Neural cell (in vitro differentiated cells): Measurements from ENCODE around the gene PCGF1. TPM values are rescaled to one million over a fixed set of nuclear protein-coding genes. Genes with fewer than 3 reads are reported as not detected.
A peak's percentile ranks its signal among the peaks of the same experiment; 100 is the strongest.

ENCODE experiments used
- H2AFZ ChIP-seq: fragments of 200-600, 300-800 bp; sonication (generic), shearing (Covaris generic); 2 replicates; pipeline ENCODE4 v1.6.0; 2014; ENCODE audit warnings: low read depth, mild to moderate bottlenecking, antibody characterized with exemption, low read length, moderate library complexity
- H3F3A ChIP-seq: fragments of 200-600 bp; shearing (Covaris generic); 2 replicates; pipeline ENCODE4 v1.6.1; 2016; ENCODE audit warnings: mild to moderate bottlenecking, moderate library complexity, mixed read lengths, antibody characterized with exemption, low read length; ENCODE audit not compliant: insufficient read depth, poor library complexity, severe bottlenecking
- H3K27ac ChIP-seq: fragments of 200-600, 300-800 bp; sonication (generic), shearing (Covaris generic); 2 replicates; pipeline ENCODE4 v1.5.1; 2014; ENCODE audit warnings: mild to moderate bottlenecking, low read length, moderate library complexity
- H3K27me3 ChIP-seq: fragments of 300-800, 200-600 bp; sonication (generic), shearing (Covaris generic); 2 replicates; pipeline ENCODE4 v1.6.0; 2014; ENCODE audit warnings: mild to moderate bottlenecking, low read depth, low read length, moderate library complexity; ENCODE audit not compliant: insufficient read depth
- H3K36me3 ChIP-seq: fragments of 300-800, 200-600 bp; sonication (generic), shearing (Covaris generic); 2 replicates; pipeline ENCODE4 v1.5.1; 2014; ENCODE audit warnings: mild to moderate bottlenecking, antibody characterized with exemption, low read length, moderate library complexity; ENCODE audit not compliant: insufficient read depth
- H3K4me2 ChIP-seq: fragments of 300-800, 200-600 bp; sonication (generic), shearing (Covaris generic); 2 replicates; pipeline ENCODE4 v1.6.0; 2014; ENCODE audit warnings: mild to moderate bottlenecking, low read length
- H3K4me3 ChIP-seq: fragments of 300-800, 200-600 bp; sonication (generic), shearing (Covaris generic); 2 replicates; pipeline ENCODE4 v1.5.1; 2014; ENCODE audit warnings: mild to moderate bottlenecking, low read length, moderate library complexity
- H3K79me2 ChIP-seq: fragments of 200-600 bp; shearing (Covaris generic); replicated peaks from 2 replicates; pipeline ENCODE4 v1.6.0; 2014; ENCODE audit warnings: mild to moderate bottlenecking, low read length, moderate library complexity; ENCODE audit not compliant: insufficient read depth
- H3K9ac ChIP-seq: fragments of 300-800, 200-600 bp; sonication (generic), shearing (Covaris generic); 2 replicates; pipeline ENCODE4 v1.6.1; 2016; ENCODE audit warnings: mild to moderate bottlenecking, low read length, mixed read lengths
- H3K9me2 ChIP-seq: fragments of 200-600 bp; shearing (Covaris generic); 2 replicates; pipeline ENCODE4 v1.6.1; 2016; ENCODE audit warnings: mild to moderate bottlenecking, low read length, mixed read lengths; ENCODE audit not compliant: insufficient read depth
- H3K9me3 ChIP-seq: fragments of 200-600, 300-800 bp; sonication (generic), shearing (Covaris generic); 2 replicates; pipeline ENCODE4 v1.6.1; 2016; ENCODE audit warnings: mild to moderate bottlenecking, mixed run types, low read length, moderate library complexity, mixed read lengths
- H4K20me1 ChIP-seq: fragments of 200-600 bp; shearing (Covaris generic); 2 replicates; pipeline ENCODE4 v1.6.1; 2016; ENCODE audit warnings: mild to moderate bottlenecking, mixed run types; ENCODE audit not compliant: insufficient read depth
- CTCF ChIP-seq: fragments of 450-650 bp; IDR thresholded peaks from 2 replicates; pipeline ENCODE4 v1.5.1; 2014; ENCODE audit warnings: antibody characterized with exemption, mild to moderate bottlenecking, moderate library complexity; ENCODE audit not compliant: poor library complexity, severe bottlenecking
- EP300 ChIP-seq: fragments of 450-650 bp; conservative IDR thresholded peaks from 2 replicates; pipeline ENCODE4 v1.6.1; 2014; ENCODE audit warnings: antibody characterized with exemption, mild to moderate bottlenecking, moderate library complexity; ENCODE audit not compliant: poor library complexity, severe bottlenecking
- EZH2 ChIP-seq: fragments of 200-600, 300-800 bp; shearing (Covaris generic), sonication (generic); IDR thresholded peaks from 2 replicates; pipeline ENCODE4 v1.6.1; 2014; ENCODE audit warnings: antibody characterized with exemption, low read length, borderline replicate concordance, mild to moderate bottlenecking; ENCODE audit not compliant: insufficient read depth, poor library complexity, severe bottlenecking
- MXI1 ChIP-seq: fragments of 450-650 bp; conservative IDR thresholded peaks from 2 replicates; pipeline ENCODE4 v1.6.1; 2014; ENCODE audit warnings: antibody characterized with exemption, mild to moderate bottlenecking; ENCODE audit not compliant: poor library complexity, severe bottlenecking
- POLR2AphosphoS5 ChIP-seq: IDR thresholded peaks from 2 replicates; pipeline ENCODE4 v1.6.1; 2012
- RAD21 ChIP-seq: fragments of 450-650 bp; conservative IDR thresholded peaks from 2 replicates; pipeline ENCODE4 v1.6.1; 2014; ENCODE audit warnings: antibody characterized with exemption, mild to moderate bottlenecking, moderate library complexity
- REST ChIP-seq: IDR thresholded peaks from 2 replicates; pipeline ENCODE4 v1.6.1; 2012; ENCODE audit warnings: borderline replicate concordance
- SMC3 ChIP-seq: fragments of 450-650 bp; conservative IDR thresholded peaks from 2 replicates; pipeline ENCODE4 v1.6.1; 2014; ENCODE audit warnings: antibody characterized with exemption, mild to moderate bottlenecking, moderate library complexity; ENCODE audit not compliant: poor library complexity
- TAF1 ChIP-seq: IDR thresholded peaks from 2 replicates; pipeline ENCODE4 v1.6.1; 2012; ENCODE audit warnings: low read depth
- polyA plus RNA-seq: library from polyadenylated mRNA; depleted of rRNA; stranded (reverse); fragments of >200 nt; gene quantifications from 2 replicates; pipeline ENCODE4 v1.2.3, GENCODE V29; 2014

Gene PCGF1
- polyA plus RNA-seq, 1 donor from 2014 or later = 30.2 TPM

DNA sequence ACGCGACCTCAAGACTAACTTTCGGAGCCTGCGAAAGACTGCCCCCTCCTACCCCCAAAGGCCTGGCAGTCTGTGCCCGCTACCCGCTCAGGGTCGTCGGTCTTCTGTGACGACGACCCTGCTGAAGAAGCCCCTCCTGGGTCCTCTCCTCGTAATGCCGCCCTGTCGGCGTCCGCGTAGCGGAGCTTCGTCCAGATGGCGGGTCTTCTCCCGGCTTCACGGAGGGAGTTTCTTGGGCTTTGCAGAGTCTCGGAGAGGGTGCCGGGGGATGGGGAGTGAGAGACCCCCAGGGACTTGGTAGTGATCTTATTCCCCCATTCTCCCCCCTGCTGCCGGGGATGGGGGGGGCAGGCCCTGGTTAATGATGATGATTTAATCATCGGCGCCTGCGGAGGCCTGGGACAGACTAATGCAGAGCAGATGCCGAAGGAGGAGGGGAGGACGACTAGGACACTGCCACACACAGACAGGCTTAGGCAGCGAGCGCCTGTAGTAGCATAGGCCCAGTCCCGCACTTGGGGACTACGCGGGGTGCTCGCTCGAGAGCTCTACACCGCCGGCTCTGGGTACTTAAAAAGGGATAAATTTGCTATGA lies 528 bp upstream of the PCGF1 start:
- Histone ChIP-seq H3K27ac (peak overlapping the region; percentile 98), H3K27me3 (peaks cover 75% of the 10 kb centered on the region), H3K79me2 (peaks cover 6% of the 10 kb centered on the region), H3F3A (peaks cover 3% of the 10 kb centered on the region), H3K4me3 (peak overlapping the region; percentile 70), H2AFZ (peak overlapping the region; percentile 88), H3K9me3 (no peaks in the 10 kb centered on the region), H3K9me2 (no peaks in the 10 kb centered on the region), H3K9ac (peak overlapping the region; percentile 92), H3K4me2 (peak overlapping the region; percentile 57), H3K36me3 (peaks cover 7% of the 10 kb centered on the region), H4K20me1 (no peaks in the 10 kb centered on the region)
- peak; percentile 76 for TF ChIP-seq REST
- TF ChIP-seq EZH2 = no peak

DNA sequence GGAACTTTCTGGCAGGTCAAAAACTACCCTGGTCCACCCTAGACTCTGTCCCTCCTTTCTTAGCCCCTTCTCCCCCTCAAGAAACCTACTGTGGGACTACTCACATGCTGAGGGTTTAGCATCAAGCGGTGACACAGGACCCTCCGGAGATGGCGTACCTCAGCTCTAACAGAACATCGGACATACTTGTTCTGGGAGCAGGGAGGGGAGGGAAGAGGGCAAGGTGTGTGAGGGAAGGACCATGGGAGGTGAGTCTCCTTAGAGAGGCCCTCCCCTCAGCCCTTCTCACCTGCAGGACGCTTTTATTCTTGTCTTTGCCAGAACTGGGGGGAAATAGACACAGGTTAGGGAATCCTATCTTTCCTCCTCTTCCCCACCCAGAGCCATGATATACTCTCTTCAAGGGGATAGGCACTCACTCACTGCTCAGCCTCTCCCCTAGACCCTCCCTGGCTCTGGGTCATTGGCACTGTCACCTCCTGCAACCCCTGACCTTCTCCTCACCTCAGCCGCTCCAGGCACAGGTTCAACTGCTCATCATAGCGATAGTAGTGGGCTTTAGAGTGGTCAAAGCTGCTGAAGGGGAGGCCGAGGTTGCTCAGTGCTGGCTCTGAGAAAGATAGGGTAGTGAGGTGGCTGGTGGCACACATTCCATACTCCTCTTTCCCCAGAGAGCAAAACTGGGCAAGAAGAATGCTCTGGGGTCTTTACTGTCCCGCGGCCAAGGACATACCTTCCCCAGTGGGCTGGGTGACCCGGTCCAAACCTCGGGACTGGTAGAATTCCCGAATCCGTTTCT lies 1.8 kb downstream of the PCGF1 start:
- Histone ChIP-seq H2AFZ (no peak overlapping the region), H3K27me3 (peaks cover 76% of the 10 kb centered on the region), H3K4me3 (peak overlapping the region; percentile 70), H3K9me2 (no peaks in the 10 kb centered on the region), H3K9ac (no peak overlapping the region), H3K4me2 (no peak overlapping the region), H4K20me1 (no peaks in the 10 kb centered on the region), H3F3A (peaks cover 3% of the 10 kb centered on the region), H3K36me3 (peaks cover 7% of the 10 kb centered on the region), H3K79me2 (peaks cover 6% of the 10 kb centered on the region), H3K27ac (no peak overlapping the region), H3K9me3 (no peaks in the 10 kb centered on the region)
- TF ChIP-seq SMC3 (no peak), POLR2AphosphoS5 (no peak), CTCF (no peak), TAF1 (no peak), RAD21 (no peak), EZH2 (no peak), REST (no peak), MXI1 (no peak), EP300 (no peak)
